Esophagus squamous epithelium (tissue), 4 donors: ENCODE results near the gene VSX2.

ENCODE experiments used
- CTCF ChIP-seq, 6 experiments: fragments of 450-650 bp in 4 of 6; fragments of 200-600 bp in 2 of 6; sonication (generic) in 2 of 6; IDR thresholded peaks; one replicate each; pipeline ENCODE4 v1.5.1; 2016 to 2019; ENCODE audit warnings: antibody characterized with exemption in 6 of 6, mild to moderate bottlenecking in 4 of 6, moderate library complexity in 4 of 6
- POLR2A ChIP-seq, 4 donors: fragments of 450-650 bp; IDR thresholded peaks; one replicate each; pipeline ENCODE4 v1.6.1; 2017; ENCODE audit warnings: antibody characterized with exemption in 4 of 4, mild to moderate bottlenecking in 4 of 4, moderate library complexity in 3 of 4

GRCh38 chr14:74198441-74199234, 40.6 kb upstream of the VSX2 start:
- TF ChIP-seq CTCF (IDR thresholded peaks at IDR 0.05): no peak
- no peak for TF ChIP-seq POLR2A (IDR thresholded peaks at IDR 0.05)
